HG02981 (cell line): ENCODE measurements around the gene MX2.
"Not testable (repeated sequence)": the region's sequence is repeated elsewhere in the genome, so short reads cannot be mapped to it uniquely, and the experiment has no call there.

Experiments used
- ATAC-seq: cut with Tn5 transposase; IDR thresholded peaks from one replicate; pipeline ENCODE4 v1.9.1; 2021; ENCODE audit warnings: mild to moderate bottlenecking, moderate library complexity; ENCODE audit not compliant: unreplicated experiment

Gene MX2, protein sequence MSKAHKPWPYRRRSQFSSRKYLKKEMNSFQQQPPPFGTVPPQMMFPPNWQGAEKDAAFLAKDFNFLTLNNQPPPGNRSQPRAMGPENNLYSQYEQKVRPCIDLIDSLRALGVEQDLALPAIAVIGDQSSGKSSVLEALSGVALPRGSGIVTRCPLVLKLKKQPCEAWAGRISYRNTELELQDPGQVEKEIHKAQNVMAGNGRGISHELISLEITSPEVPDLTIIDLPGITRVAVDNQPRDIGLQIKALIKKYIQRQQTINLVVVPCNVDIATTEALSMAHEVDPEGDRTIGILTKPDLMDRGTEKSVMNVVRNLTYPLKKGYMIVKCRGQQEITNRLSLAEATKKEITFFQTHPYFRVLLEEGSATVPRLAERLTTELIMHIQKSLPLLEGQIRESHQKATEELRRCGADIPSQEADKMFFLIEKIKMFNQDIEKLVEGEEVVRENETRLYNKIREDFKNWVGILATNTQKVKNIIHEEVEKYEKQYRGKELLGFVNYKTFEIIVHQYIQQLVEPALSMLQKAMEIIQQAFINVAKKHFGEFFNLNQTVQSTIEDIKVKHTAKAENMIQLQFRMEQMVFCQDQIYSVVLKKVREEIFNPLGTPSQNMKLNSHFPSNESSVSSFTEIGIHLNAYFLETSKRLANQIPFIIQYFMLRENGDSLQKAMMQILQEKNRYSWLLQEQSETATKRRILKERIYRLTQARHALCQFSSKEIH

DNA sequence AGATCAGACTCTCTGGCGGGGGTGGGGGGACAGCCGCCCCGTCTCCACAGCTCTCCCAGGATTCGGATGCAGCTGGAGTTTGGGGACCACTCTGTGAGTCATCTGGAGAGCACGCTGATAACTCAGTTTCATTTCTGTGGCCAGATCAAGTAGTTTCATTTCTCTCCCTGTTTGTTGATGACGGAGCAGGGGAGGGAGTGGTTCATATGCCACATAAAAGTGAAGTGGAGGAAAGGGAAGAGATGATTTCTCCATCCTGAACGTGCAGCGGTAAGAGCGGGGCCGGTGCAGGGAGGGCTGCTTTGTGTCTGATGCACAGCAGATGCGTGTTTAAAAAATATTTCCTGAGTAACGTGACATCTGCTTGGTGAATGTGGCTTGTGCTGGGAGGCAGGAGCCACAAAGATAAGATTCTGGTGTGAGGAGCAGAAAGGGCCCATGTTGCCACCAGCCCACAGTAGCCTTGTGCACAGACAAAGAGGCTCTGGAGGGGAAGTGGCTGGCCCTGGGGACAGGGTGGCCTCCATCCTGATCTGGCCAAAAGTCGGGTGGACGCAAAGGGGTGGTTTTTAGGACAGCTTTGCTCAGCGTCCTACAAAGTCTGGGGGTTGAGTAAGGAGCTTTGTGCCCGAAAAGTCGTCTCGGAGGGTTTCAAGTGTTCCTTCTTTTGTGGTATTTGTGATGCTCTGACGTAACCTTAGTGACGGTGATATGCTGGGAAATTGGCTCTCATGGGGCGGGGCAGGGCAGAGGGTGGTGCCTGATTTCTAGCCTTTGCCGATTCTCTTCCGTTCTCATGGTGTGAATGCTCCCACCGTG, at the start of gene MX2:
TSS of gene MX2 (plus strand) at position 242 of the 819 bp plus-strand sequence. CDS start 14,880 bp downstream, outside the sequence.
- peak; percentile 58 for ATAC-seq

- ATAC-seq, result not testable (repeated sequence)
Measured at GRCh38 chr21:41313285-41314164, 48.3 kb upstream of the MX2 start.

- ATAC-seq, result no peak
Measured at GRCh38 chr21:41315726-41316125, 46.1 kb upstream of the MX2 start.

DNA sequence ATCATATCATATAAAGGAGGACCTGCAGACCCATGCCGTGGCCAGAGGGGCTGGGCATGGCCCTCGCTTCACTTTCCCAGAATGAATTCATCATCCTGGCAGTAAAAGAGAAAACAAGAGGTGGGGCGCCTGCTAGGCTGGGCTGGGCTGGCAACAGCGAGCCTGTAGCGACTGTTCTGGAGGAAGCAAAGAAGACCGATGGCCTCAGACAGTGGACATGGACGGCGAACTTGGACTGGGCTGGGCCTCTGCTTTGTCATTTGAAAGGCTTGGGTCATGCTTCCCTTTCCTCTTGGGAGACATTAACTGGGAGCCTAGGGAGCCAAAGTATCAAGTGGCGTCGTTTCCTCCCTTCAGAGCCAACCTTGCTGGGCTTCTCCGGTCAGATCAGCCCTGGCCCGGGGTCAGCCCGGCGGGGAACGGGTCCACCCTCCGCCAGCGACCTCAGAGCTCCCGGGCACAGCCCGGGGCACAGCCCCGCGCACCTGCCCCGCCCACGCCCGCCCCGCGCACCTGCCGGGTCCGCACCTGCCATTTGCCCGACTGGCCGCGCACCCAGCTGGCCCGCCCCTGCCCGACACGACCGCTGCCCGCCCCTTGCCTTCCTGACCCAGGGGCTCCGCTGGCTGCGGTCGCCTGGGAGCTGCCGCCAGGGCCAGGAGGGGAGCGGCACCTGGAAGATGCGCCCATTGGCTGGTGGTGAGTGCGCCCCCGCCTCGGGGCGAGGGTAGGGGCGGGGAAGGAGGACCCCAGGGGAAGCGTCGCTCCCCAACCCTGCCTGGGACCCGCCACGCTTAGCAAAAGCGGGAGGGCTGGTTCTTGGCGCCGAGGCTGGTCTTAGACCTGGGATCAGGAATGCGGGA, 45.4 kb upstream of the MX2 start, which contains the start of gene FAM3B:
TSS of gene FAM3B (plus strand) at position 602 of the 863 bp plus-strand sequence. CDS start at position 681, 79 bp downstream.
- ATAC-seq, result no peak

DNA sequence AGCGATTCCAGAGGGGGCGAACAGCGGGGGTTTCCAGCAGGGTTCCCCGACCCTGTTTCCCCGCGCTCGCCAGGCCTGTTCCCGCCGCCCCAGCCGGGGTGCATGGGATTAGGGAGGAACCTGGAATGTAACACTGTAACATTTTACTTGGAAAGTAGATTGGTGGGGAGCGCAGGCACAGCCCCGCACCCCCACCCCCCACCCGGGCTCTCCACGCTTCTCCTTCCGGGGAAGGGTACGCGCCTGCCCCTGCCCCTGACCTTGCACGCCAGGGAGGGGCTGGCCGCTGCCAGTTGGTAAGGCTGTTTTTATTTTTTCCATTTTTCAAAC, 44.8 kb upstream of the MX2 start:
- ATAC-seq, result no peak

- no peak for ATAC-seq
Measured at GRCh38 chr21:41317458-41317857, 44.4 kb upstream of the MX2 start.

GRCh38 chr21:41318218-41318617, 43.6 kb upstream of the MX2 start:
- no peak for ATAC-seq

GRCh38 chr21:41319273-41319672, 42.6 kb upstream of the MX2 start:
- ATAC-seq, result no peak

DNA sequence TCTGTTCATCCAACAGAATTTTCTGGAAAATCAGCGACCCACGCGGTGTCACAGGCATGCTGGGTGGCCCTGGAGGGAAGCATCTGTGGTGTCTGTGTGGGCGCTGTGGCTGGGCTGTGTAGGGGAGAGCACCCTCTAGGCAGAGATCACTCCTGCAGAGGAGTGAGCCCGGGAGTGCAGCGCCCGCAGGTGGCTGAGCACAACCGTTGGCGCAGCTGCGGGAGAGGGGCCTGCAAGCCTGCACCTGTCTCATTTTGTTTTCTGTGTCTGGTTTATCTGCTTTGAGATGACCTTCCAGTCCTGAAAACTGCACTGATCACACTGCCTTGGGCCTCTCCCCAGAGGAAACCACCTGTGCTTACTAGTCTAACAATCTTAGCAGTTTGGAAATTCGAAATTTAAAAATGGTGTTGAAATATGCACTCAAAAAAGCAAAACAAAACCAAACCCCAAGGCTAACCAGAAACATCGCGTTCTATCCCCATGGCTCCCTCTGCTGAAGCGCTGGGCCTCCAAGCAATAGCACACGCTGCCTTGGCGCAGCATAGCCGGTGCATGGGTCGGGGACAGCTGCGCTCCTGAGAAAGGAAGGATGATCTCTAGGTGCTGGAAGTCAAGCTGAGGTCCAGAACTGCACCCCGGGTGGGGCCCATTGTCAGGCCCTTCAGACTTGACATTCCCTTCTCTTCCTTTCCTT, 40.5 kb upstream of the MX2 start:
- no peak for ATAC-seq

DNA sequence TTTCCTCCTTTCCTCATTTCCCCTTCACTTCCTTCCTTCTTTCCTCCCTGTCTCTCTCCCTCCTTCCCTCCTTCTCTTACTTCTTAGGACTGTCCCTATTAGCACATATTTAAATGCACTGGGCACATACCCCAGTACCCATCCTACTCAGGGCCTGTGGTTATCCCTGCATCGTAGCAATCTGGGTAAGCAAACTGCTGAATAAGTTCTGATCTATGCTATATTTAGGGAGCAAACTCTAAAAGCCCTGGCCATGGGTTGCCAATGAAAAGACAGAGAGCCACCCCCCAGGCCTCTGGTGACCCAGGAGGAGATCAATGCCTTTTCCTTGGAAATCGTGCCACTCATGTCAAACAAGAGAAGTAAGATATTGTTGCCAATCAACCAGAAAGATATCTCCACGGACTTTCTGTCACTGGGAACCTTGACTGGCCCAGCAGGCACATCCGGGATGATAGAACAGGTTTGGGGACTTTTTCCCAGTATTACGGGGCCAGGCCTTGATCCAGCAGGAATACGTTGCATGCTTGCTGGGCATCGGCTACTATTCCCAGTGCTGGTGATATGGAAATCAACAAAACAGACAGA, 39.8 kb upstream of the MX2 start:
- ATAC-seq, result no peak

DNA sequence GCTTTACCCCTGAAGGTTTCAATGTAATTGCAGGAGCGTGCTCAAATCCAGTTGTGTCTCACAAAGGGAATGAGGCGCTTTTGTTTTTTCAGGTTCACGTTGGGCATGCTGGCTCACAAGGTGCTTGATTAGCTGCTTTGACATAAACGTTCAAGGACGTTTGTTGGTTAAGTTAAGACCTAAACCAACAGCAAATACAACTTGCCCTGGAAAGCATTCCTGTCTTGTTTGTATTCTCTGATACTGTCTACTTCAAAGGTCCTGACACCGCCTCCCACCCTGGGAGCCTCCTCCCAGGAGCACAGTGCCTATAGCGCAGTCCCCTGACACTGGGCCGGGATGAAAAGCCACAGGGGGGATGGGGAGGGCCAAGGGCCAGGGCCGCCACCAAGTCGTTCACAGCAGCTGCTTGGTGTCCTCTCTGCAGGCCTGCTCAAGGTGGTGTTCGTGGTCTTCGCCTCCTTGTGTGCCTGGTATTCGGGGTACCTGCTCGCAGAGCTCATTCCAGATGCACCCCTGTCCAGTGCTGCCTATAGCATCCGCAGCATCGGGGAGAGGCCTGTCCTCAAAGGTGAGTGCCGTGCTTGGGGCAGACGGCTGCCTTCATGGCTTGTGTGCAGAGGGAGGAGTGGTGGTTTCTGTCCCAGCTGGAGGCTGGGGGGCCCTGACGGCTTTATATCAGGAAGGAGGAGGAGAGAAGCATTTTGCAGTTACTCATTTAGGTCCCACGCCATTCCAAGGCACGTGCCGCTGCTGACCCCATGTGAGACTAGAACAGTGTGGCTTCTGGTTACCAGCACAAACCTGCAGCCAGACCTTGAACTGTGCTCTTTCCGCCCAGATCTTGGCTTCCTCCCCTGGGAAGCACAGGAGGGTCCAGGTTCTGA, 39.1 kb upstream of the MX2 start:
- ATAC-seq, result no peak

DNA sequence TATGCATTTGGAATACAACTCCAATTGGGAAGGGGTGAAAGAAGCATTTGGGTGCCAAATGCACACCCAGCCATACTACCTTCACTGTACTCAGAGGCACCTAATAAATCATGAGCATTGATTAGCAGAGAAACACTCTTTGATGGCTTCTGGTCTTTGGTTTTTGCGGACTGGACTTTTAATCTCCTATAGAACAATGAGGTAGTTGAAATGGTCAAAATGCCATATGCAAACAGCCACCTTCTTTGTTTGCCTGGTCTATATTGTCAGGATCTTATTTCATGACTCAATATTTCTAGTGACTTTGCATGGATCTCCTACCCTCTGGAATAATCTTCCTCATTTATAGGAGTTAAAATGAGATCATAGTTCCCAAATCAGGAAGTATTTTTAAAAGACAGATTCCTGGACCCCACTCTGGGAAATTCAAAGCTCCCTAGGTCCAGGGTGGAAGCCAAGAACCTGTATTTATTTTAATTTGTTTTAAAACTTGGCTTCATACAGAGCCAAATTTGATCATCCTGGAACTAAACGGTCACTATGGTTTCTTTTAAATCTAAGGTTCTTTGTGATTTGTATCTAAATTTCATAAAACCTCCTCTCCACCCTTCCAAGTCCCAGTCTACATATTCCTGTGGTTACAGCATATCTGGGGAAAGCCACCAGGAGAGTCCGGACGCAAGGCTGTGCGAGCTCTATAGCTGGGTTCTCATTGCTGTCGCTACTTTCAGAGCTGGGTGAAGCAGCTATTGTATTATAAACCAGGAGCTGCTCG, 36.5 kb upstream of the MX2 start:
- no peak for ATAC-seq

GRCh38 chr21:41326414-41327080, 35.3 kb upstream of the MX2 start:
- no peak for ATAC-seq

DNA sequence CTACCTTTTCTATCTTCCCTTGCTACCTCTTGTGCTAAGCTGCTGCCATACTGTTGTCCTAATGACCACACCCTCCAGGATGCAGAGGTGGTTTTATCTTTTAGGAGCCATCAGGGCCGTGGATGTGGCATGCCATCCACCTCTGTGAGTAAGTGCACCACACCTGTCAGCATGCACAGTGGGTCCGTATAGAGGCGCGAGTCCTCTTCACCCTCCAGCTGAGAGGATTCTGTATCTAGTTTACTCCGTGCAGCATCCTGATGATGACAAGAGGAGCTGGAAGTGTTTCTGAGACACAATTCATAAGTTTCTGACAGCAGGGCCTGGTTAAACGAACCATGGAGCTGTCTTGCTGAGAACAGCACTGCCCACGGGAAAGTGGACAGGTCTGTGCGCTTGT, 34.1 kb upstream of the MX2 start:
- ATAC-seq, result no peak

GRCh38 chr21:41328660-41329607, 32.9 kb upstream of the MX2 start:
- ATAC-seq, result no peak
